Endodermal cell (in vitro differentiated cells): Measurements from ENCODE around the gene URB1. TPM values are rescaled to one million over a fixed set of nuclear protein-coding genes. Genes with fewer than 3 reads are reported as not detected.

Source experiments
- DNase-seq: peaks from one replicate; pipeline ENCODE4 v3.0.0-alpha.2; 2017
- H3K27ac ChIP-seq: 2 replicates; pipeline ENCODE4 v1.5.1; 2013; ENCODE audit warnings: mild to moderate bottlenecking, low read depth, low read length, moderate library complexity
- H3K27me3 ChIP-seq: 2 replicates; pipeline ENCODE4 v1.6.1; 2013; ENCODE audit warnings: mild to moderate bottlenecking, low read length, moderate library complexity; ENCODE audit not compliant: insufficient read depth, control insufficient read depth, poor library complexity, severe bottlenecking
- H3K36me3 ChIP-seq: 2 replicates; pipeline ENCODE4 v1.7.0; 2013; ENCODE audit warnings: mild to moderate bottlenecking, low read length, moderate library complexity; ENCODE audit not compliant: control insufficient read depth, insufficient read depth
- H3K4me1 ChIP-seq: one replicate; pipeline ENCODE4 v1.7.0; 2013; ENCODE audit warnings: low read length; ENCODE audit not compliant: control insufficient read depth, insufficient read depth
- H3K4me3 ChIP-seq: 2 replicates; pipeline ENCODE4 v1.5.1; 2013; ENCODE audit warnings: mild to moderate bottlenecking, low read length, moderate library complexity
- H3K9ac ChIP-seq: 2 replicates; pipeline ENCODE4 v1.6.1; 2013; ENCODE audit warnings: mild to moderate bottlenecking, low read length, moderate library complexity; ENCODE audit not compliant: poor library complexity, severe bottlenecking; ENCODE audit errors: extremely low read depth
- H3K9me3 ChIP-seq: 2 replicates; pipeline ENCODE4 v1.6.1; 2013; ENCODE audit warnings: mild to moderate bottlenecking, low read length, moderate library complexity; ENCODE audit not compliant: control insufficient read depth
- H3K27ac Mint-ChIP-seq: 2 replicates; pipeline ENCODE4 v1.8.0; 2020; ENCODE audit warnings: mixed read lengths
- H3K27me3 Mint-ChIP-seq: 2 replicates; pipeline ENCODE4 v1.8.0; 2021; ENCODE audit warnings: mild to moderate bottlenecking, mixed read lengths; ENCODE audit not compliant: insufficient read depth
- H3K36me3 Mint-ChIP-seq: 2 replicates; pipeline ENCODE4 v1.8.0; 2020; ENCODE audit warnings: low read depth, mixed read lengths
- H3K4me1 Mint-ChIP-seq: 2 replicates; pipeline ENCODE4 v1.8.0; 2020; ENCODE audit warnings: mixed read lengths
- H3K4me3 Mint-ChIP-seq: 2 replicates; pipeline ENCODE4 v1.8.0; 2020; ENCODE audit warnings: mild to moderate bottlenecking, moderate library complexity, mixed read lengths
- H3K9me3 Mint-ChIP-seq: 2 replicates; pipeline ENCODE4 v1.8.0; 2020; ENCODE audit warnings: mild to moderate bottlenecking, mixed read lengths
- CTCF ChIP-seq: fragments of 200-600 bp; sonication (generic); conservative IDR thresholded peaks from 2 replicates; pipeline ENCODE4 v1.5.0; 2021; ENCODE audit warnings: antibody characterized with exemption, mild to moderate bottlenecking
- WGBS, 2 experiments: methylation state at CpG; one replicate each; pipeline versions ENCODE4 v1.1.5 to v1.1.7; 2013; ENCODE audit warnings: missing lambda C conversion rate in 2 of 2, mixed read lengths in 1 of 2; ENCODE audit not compliant: insufficient coverage in 1 of 2, insufficient read length in 1 of 2; 5-methylcytosine and 5-hydroxymethylcytosine counted together
- total RNA-seq, 2 donors: library from RNA; stranded (reverse); fragmentation: NEBNext Ultra II Directional in 1 of 2; extraction: Animal tissue kit (Norgen Biotek cat#: 25700) in 1 of 2; gene quantifications; 2 replicates in 1 of 2; 3 replicates in 1 of 2; pipeline ENCODE4 v1.2.1, GENCODE V29; 2021

Gene URB1
- total RNA-seq, 2 donors from 2014 or later, result 9.4 to 14.0 TPM

GRCh38 chr21:32377506-32377905 is 15.3 kb downstream of the URB1 start:
- H3K27ac ChIP-seq, result no peak overlapping the region
- Mint-ChIP-seq H3K36me3 (peaks cover 54% of the 10 kb centered on the region), H3K27me3 (no peaks in the 10 kb centered on the region), H3K9me3 (no peaks in the 10 kb centered on the region), H3K27ac (peak overlapping the region; percentile 64), H3K4me3 (no peak overlapping the region), H3K4me1 (no peaks in the 10 kb centered on the region)
- H3K4me1 ChIP-seq, result no peaks in the 10 kb centered on the region
- peaks cover 84% of the 10 kb centered on the region for H3K36me3 ChIP-seq
- H3K9me3 ChIP-seq, result no peaks in the 10 kb centered on the region
- no peak for TF ChIP-seq CTCF
- no peak overlapping the region for H3K9ac ChIP-seq
- WGBS, 2 experiments, result 95 to 100% methylated on average over 2 to 8 of the region's 8 CpGs
- no peak overlapping the region for H3K4me3 ChIP-seq
- DNase-seq, result no peak
- H3K27me3 ChIP-seq, result no peaks in the 10 kb centered on the region

- Mint-ChIP-seq H3K9me3 (no peaks in the 10 kb centered on the region), H3K36me3 (peaks cover 56% of the 10 kb centered on the region), H3K27ac (no peak overlapping the region), H3K4me3 (no peak overlapping the region), H3K4me1 (no peaks in the 10 kb centered on the region), H3K27me3 (no peaks in the 10 kb centered on the region)
- H3K4me3 ChIP-seq, result no peak overlapping the region
- no peak for TF ChIP-seq CTCF
- no peak for DNase-seq
- H3K36me3 ChIP-seq, result peaks cover 86% of the 10 kb centered on the region
- no peak overlapping the region for H3K27ac ChIP-seq
- no peak overlapping the region for H3K9ac ChIP-seq
- no peaks in the 10 kb centered on the region for H3K9me3 ChIP-seq
- no peaks in the 10 kb centered on the region for H3K4me1 ChIP-seq
- WGBS, 2 experiments, result 83 to 97% methylated on average over 1 to 3 of the region's 3 CpGs
- H3K27me3 ChIP-seq, result no peaks in the 10 kb centered on the region
Measured at GRCh38 chr21:32372755-32373154, 20.1 kb downstream of the URB1 start.

- DNase-seq, result no peak
- no peaks in the 10 kb centered on the region for H3K27me3 ChIP-seq
- no peak overlapping the region for H3K27ac Mint-ChIP-seq
- no peaks in the 10 kb centered on the region for H3K9me3 Mint-ChIP-seq
- H3K4me1 Mint-ChIP-seq, result no peaks in the 10 kb centered on the region
- no peaks in the 10 kb centered on the region for H3K9me3 ChIP-seq
- 83 to 89% methylated on average over 5 to 6 of the region's 6 CpGs for WGBS, 2 experiments
- peaks cover 53% of the 10 kb centered on the region for H3K36me3 Mint-ChIP-seq
- H3K4me3 ChIP-seq, result no peak overlapping the region
- peaks cover 86% of the 10 kb centered on the region for H3K36me3 ChIP-seq
- H3K4me1 ChIP-seq, result no peaks in the 10 kb centered on the region
- no peak overlapping the region for H3K27ac ChIP-seq
- no peak overlapping the region for H3K4me3 Mint-ChIP-seq
- H3K27me3 Mint-ChIP-seq, result no peaks in the 10 kb centered on the region
- no peak for TF ChIP-seq CTCF
- H3K9ac ChIP-seq, result no peak overlapping the region
Measured at GRCh38 chr21:32371913-32372314, 20.9 kb downstream of the URB1 start.
